Adipose tissue (tissue), 3 donors: ENCODE results near the gene WNT1. TPM values are rescaled to one million over a fixed set of nuclear protein-coding genes. Genes with fewer than 3 reads are reported as not detected.

Source experiments
- H3K27ac ChIP-seq: one replicate; pipeline ENCODE4 v1.5.1; 2013; ENCODE audit warnings: low read depth, low read length
- WGBS, 3 donors: extraction: QIAGEN DNeasy Blood & Tissue Kit; methylation state at CpG; one replicate each; pipeline ENCODE4 v1.1.7; 2013; 5-methylcytosine and 5-hydroxymethylcytosine counted together
- polyA plus RNA-seq, 3 donors: library from polyadenylated mRNA; stranded (reverse); fragments of 200-250 nt; gene quantifications; one replicate each; pipeline ENCODE4 v1.2.3, GENCODE V29; 2013
- donor health status: healthy with polysubstance abuse.
- donor health status: Bipolar disorder and iron deficiency.
- donor health status: healthy.

The WNT1 gene
- polyA plus RNA-seq, 3 donors: not detected

GRCh38 chr12:48957141-48958048, 20.7 kb upstream of the WNT1 start, which contains the start of gene ARF3:
TSS of gene ARF3 (minus strand) at chr12:48957487. CDS start at chr12:48941095, 16,392 bp downstream.
- WGBS, 3 donors: 1 to 2% (median 1%) methylated on average over 48 to 58 of the region's 58 CpGs
- H3K27ac ChIP-seq: peak within 1 kb of the TSS; percentile 55

DNA sequence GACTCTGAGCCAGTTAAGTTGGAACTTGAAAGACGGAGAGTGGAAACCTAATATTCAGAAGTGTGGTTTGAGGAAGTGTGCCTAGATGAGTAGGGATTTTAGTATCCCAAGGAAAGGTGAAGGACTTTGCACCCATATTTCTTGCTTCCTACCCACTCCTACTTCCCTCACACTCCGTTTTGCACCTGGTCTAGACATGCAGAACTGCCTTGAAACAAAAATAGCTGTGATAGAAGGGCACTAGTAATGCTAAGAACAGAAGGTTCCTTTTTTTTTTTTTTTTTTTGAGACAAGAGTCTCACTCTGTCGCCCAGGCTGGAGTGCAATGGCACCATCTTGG, 20.1 kb upstream of the WNT1 start:
- 16 to 38% (median 23%) methylated on average over 3 of the region's 3 CpGs for WGBS, 3 donors
- no peak overlapping the region for H3K27ac ChIP-seq

- WGBS, 3 donors: 61 to 76% (median 74%) methylated on average over 3 of the region's 3 CpGs
- H3K27ac ChIP-seq: no peak overlapping the region
Observed at GRCh38 chr12:48960834-48961233, 17.3 kb upstream of the WNT1 start.

DNA sequence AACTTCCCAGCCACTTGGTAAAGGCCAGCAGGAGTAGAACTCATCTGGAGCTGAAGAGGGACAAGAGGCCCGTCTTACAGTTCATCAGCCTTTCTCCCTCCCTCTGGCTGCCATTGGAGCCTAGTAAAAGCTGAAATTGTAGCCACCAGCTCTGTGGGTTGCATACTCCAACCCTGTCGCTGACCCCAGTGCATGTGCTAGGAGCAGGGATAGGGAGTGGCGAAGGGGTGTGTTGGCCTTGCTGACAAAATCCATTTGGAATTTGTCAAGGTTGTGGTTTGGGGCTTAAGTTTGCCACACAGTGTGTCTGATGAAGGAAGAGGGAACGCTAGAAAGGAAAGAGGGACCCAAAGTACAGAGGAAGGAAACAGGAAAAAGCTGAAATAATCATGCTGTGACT, 16.8 kb upstream of the WNT1 start:
- no peak overlapping the region for H3K27ac ChIP-seq
- WGBS, 3 donors: 48 to 52% (median 50%) methylated on average over 4 of the region's 4 CpGs

DNA sequence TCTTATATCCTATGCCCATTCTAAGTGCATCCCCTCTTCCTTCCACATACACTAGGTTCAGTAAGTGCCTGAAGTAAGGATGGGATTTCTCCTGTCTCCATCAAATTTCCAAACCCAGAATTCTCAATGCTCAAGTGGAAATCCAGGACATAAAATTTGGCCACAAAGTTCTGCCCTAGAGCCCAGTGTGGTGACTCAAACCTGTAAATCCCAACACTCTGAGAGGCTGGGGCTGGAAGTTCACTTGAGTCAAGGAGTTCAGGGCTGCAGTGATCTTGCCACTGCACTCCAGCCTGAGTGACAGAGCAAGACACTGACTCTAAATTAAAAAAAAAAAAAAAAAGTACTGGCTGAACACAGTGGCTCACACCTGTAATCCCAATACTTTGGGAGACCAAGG, 16.3 kb upstream of the WNT1 start:
- H3K27ac ChIP-seq: no peak overlapping the region

DNA sequence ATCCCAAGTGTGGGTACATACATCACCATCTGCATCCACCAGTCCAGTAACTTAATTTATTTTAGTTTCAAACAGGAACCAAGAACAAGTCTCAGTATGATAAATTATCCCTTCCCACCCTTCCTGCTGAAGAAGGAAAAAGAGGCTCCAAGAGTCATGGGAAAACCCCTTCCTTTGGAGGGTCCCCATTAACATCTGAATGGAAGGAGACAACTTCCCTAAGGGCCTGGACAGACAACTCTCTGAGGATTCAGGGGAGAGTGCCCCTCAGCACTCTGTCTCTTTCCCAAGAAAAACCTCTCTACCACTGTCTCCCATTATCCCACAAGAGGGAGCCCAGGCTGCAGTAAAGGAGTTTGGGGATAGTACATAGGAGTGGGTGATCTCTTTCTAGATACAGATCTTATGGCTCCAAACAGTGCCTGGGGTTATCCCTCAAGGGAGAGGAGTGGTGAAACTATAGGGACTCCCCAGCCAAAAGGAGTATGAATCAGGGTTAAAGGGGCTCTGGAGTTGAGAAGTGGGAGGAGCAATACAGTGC, 12.8 kb upstream of the WNT1 start:
- H3K27ac ChIP-seq: no peak overlapping the region

DNA sequence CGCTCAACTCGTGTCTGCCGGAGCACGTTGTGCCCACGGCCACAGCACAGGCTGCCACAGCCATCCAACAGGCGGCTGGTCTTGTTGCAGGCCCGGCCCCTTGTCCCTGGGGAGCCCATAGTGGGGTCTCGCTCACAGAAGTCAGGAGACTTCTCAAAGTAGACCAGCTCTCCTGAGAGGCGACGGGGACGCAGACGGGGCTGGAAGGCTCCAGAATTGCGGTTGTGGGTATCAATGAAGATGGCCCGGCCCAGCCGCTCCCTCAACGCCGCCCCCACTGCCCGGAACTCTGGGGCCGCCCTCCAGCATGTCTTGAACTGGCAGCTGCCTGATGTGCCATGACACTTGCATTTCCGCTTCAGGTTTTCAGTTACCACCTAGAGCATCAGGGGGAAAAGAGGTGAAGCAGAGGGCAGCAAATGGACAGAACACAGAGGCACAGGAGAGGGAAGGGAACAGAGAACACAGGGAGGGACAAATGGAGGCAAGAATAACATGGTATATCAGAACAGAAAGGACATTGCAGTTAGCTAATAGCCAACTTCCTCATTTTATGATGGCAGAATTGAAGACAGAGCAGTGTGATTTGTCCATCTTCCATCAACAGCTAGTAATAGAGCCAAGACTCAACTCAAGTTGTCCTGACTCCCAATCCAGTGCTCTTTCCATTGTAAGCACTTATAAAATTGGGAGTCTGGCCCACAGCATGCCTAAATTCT, 11.8 kb upstream of the WNT1 start:
- no peak overlapping the region for H3K27ac ChIP-seq
- WGBS, 3 donors: 69 to 74% (median 71%) methylated on average over 20 of the region's 20 CpGs

DNA sequence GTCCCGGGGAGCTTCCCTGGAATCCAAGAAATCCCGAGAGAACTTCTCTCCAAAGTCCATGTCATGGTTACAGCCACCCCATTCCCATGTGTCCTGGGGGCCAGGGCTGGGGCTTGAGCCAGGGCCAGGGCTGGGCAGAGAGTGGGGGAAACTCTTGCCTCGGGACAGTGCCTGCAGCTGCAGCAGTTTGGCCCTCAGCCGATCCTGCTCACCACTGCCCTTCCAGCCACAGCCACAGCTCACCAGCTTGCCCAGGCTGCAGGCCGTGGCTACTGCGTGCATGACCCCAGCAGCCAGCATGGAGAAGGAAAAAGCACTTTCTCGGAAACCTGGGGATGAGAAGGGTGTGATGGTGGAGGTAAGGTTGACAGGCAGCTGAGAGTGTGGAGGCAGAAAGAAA, 10.1 kb upstream of the WNT1 start:
- 78 to 82% (median 78%) methylated on average over 7 of the region's 7 CpGs for WGBS, 3 donors
- H3K27ac ChIP-seq: no peak overlapping the region

- WGBS, 3 donors: 81 to 84% (median 83%) methylated on average over 3 of the region's 3 CpGs
- H3K27ac ChIP-seq: no peak overlapping the region
Observed at GRCh38 chr12:48968467-48968866, 9.7 kb upstream of the WNT1 start.

DNA sequence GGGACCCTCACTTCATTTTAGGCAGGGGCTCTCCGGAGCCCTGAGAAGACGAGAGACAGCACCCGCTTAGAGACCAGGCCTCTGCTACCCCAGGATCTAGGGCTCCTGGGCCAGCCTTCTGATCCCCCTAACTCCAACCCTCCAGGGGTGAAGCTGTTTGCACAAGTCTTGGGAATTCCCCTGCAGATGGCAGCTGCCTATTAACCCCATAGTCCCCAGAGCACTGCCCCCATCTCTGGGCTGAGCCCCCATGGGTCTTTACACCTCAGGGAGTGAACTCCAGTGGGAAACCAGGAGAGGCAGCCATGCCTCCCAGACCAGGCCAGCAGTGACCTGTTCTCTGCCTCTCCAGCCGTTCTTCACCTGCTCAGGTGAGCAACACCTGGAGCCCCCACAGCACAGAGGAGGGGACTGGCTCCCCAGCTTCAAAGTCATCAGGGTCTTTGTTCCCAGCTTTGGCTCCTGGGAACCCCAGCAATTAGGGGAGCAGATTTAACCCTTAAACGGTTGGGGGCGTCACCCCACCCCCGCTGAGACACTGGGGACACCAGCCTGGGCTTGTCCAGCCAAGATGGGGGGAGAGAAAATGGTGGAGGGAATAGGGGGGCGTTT, 8.9 kb upstream of the WNT1 start:
- WGBS, 3 donors: 50 to 61% (median 61%) methylated on average over 8 of the region's 8 CpGs
- H3K27ac ChIP-seq: no peak overlapping the region

DNA sequence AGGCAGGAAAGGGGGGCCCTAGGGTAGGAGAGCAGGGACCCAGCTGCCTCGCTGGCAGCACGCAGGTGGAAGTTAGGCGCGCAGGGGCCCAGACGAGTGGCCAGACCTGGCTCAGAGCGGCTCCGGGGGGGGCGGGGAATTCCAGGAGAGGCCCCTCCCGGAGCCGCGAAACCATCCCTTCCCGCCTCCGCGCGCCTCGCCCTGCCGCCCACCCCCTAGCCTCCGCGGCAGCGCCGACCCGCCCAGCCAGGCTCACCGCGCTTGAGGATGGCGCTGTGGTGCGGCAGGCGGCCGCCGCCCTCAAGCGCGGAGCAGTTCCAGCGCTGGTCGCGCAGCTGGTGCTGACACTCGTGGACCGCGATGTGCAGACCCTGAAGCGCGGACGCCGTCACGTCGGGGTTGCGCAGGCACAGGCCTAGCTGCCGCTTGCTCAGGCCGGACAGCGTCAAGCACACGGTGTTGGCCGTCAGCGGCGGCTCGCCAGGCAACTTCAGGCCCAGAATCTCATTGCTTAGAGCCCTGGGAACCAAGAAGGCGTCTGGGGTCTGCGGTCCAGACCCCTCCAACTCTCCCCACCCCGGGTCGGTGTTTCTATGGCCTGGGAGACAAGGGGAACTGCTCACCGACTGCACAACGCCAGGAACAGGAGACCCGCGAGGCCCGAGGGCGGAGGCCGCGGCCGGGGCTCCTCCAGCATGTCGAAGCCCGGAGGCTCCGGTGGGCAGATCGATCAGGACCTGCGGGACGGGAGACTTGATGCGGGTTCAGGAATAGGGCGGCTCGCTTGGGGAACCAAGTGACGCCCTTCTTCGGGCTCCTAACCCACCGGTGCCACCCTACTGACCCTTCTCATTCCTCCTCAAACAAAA, 8.1 kb upstream of the WNT1 start:
- WGBS, 3 donors: 9 to 29% (median 11%) methylated on average over 73 to 77 of the region's 77 CpGs
- no peak overlapping the region for H3K27ac ChIP-seq

GRCh38 chr12:48970702-48971334, 7.3 kb upstream of the WNT1 start:
- no peak overlapping the region for H3K27ac ChIP-seq
- 28 to 50% (median 33%) methylated on average over 10 of the region's 10 CpGs for WGBS, 3 donors

GRCh38 chr12:48972213-48972951, 5.7 kb upstream of the WNT1 start:
- 15 to 29% (median 26%) methylated on average over 23 of the region's 23 CpGs for WGBS, 3 donors
- no peak overlapping the region for H3K27ac ChIP-seq

DNA sequence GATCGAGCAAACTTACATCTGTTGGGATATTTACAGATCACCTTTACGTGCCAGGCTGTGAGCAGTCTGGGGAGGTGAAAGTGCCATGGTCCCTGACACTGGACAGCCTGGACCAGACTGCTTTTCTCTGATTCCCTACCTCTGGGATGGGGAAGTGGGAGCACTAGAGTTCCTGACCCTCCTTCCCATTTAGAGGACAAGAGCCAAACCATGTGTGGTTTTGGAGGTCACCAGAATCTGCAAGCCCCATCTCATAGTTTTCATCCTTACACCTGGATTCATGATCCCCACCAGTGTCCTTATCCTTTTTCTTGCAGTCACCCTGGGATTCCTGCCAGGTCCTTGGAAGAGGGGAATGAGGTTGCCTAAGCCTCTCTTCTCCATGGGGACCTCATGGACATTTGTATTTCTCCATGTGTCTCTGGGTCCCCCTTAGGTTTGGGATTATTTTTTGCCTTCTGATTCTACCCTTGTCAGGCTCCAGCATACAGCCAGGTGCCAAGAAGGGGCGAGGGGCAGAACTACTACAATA, 5.1 kb upstream of the WNT1 start:
- 21 to 35% (median 33%) methylated on average over 3 of the region's 3 CpGs for WGBS, 3 donors
- no peak overlapping the region for H3K27ac ChIP-seq

GRCh38 chr12:48973531-48973930, 4.6 kb upstream of the WNT1 start:
- no peak overlapping the region for H3K27ac ChIP-seq

GRCh38 chr12:48973941-48974673, 4.0 kb upstream of the WNT1 start:
- 15 to 21% (median 17%) methylated on average over 19 of the region's 19 CpGs for WGBS, 3 donors

More at GRCh38 chr12:48973531-48973930, 4.6 kb upstream of the WNT1 start:
- 10 to 12% (median 12%) methylated on average over 12 of the region's 12 CpGs for WGBS, 3 donors

More at GRCh38 chr12:48973941-48974673, 4.0 kb upstream of the WNT1 start:
- H3K27ac ChIP-seq: no peak overlapping the region
